ENCODE data around the gene METAP1D. TPM values are rescaled to one million over a fixed set of nuclear protein-coding genes. Genes with fewer than 3 reads are reported as not detected.

METAP1D gene
- polyA plus RNA-seq, 1 of the 3 experiments (the other 2 are of a cell fraction) = 10.3 TPM

DNA sequence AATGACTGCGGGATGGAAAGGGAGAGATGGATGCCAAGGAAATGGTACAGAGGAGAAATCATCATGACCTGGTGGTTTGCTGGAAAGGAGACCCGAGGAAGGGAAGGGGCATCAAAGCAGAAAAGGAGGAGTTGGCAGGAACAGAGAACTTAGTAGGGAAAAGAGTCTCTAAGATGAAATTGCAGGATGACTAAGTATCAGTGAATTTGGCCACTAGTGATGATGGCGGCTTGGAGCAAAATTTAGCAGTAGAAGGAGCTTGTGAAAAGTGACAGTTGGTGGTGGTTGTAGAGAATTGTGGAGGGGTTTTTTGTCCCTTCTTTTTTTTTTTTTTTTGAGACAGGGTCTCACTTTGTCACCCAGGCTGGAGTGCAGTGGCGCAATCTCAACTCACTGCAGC lies 10.1 kb downstream of the METAP1D start (continued):
- TF ChIP-seq PBX3 (IDR thresholded peaks at IDR 0.05) (no peak), ZBTB33 (IDR thresholded peaks at IDR 0.05; ENCODE audit: borderline replicate concordance, low read depth) (no peak)

DNA sequence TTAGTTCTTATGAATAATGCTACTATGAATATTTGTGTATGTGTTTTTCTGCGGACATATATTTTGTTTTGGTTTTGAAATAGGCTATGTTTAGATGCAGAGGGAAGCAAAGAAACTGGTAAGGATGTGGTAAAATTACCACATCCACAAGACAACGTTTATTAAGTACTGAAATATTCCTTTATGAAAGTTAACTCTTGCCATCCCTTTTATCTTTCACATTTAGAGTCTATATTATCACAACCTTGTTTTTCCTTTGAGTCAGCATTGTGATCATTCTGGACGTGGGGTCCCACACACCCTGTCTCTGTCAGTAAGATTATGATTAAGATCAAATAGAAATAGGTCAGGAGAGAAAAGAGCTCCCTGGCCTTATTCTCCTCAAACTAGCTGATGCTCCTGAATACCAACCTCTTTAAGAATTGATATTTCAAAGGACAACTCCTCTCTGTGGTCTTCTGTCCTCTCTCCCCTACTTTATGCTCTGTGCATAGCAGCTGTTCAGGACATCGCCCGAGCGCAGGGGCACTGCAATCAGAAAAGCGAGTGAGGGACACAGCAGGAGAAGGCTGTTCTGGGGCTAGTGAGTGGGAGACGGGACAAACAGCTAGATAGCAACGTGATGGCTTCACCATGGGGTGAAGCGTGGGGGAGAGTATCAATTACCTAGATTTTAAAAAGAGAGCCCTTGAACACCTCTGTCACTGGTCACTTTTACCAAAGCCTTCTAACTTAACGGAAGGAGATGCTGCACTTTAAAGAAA lies 12.2 kb downstream of the METAP1D start:
- Histone ChIP-seq H4K20me1 (ENCODE audit: insufficient read depth) (no peaks in the 10 kb centered on the region), H2AFZ (ENCODE audit: low read depth) (no peak overlapping the region), H3K27me3 (ENCODE audit: insufficient read depth) (no peaks in the 10 kb centered on the region), H3F3A (replicated peaks; ENCODE audit: insufficient read depth) (no peaks in the 10 kb centered on the region), H3K36me3 (replicated peaks in 1 of 2; ENCODE audit: control insufficient read depth in 1 of 2, insufficient read depth in 2 of 2, low read length in 1 of 2) (no peaks in the 10 kb centered on the region), H3K9me2 (no peaks in the 10 kb centered on the region), H3K9me3 (no peaks in the 10 kb centered on the region), H3K4me2 (no peak overlapping the region), H3K4me1 (ENCODE audit: control insufficient read depth in 1 of 2, insufficient read depth in 2 of 2, low read depth in 1 of 2, low read length in 1 of 2) (no peaks in the 10 kb centered on the region), H3K27ac (ENCODE audit: low read depth in 2 of 2, low read length in 1 of 2) (no peak overlapping the region), H3K79me2 (ENCODE audit: insufficient read depth) (no peaks in the 10 kb centered on the region), H3K9ac (no peak overlapping the region), H3K4me3 (ENCODE audit: low read depth in 2 of 2, low read length in 1 of 2) (no peak overlapping the region)
- no peak for TF ChIP-seq PBX3 (IDR thresholded peaks at IDR 0.05)
- TF ChIP-seq, protein P1, sequence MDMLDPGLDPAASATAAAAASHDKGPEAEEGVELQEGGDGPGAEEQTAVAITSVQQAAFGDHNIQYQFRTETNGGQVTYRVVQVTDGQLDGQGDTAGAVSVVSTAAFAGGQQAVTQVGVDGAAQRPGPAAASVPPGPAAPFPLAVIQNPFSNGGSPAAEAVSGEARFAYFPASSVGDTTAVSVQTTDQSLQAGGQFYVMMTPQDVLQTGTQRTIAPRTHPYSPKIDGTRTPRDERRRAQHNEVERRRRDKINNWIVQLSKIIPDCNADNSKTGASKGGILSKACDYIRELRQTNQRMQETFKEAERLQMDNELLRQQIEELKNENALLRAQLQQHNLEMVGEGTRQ (IDR thresholded peaks at IDR 0.05; ENCODE audit: borderline replicate concordance, low read depth, low read length) = no peak
- TF ChIP-seq GATA2 (CRISPR knock-in tag; IDR thresholded peaks at IDR 0.05) = no peak
- TF ChIP-seq TAF1 (IDR thresholded peaks at IDR 0.05; ENCODE audit: borderline replicate concordance, low read depth, low read length) = no peak
- TF ChIP-seq SIN3A (IDR thresholded peaks at IDR 0.05; ENCODE audit: borderline replicate concordance, low read depth, low read length) = no peak
- no peak for TF ChIP-seq IRF3 (IDR thresholded peaks at IDR 0.05; ENCODE audit: low read depth, low read length)
- DNase-seq = no peak
- CTCF ChIA-PET = no interaction called here
- POLR2A ChIA-PET = no interaction called here
- WGBS (ENCODE audit: low lambda C conversion rate) = 85% methylated on average over 11 of the region's 11 CpGs

Data from SK-N-SH (cell line).